ENCODE results near the gene ATP2C2.
"Not testable (repeated sequence)": the region's sequence is repeated elsewhere in the genome, so short reads cannot be mapped to it uniquely, and the experiment has no call there.

Gene ATP2C2

GRCh38 chr16:84398701-84399100 lies 30.4 kb downstream of the ATP2C2 start:
- DNase-seq = no peak

- DNase-seq = not testable (repeated sequence)
Observed at GRCh38 chr16:84399912-84400311, 31.6 kb downstream of the ATP2C2 start.

GRCh38 chr16:84403435-84403834 lies 35.1 kb downstream of the ATP2C2 start:
- DNase-seq = not testable (repeated sequence)

- DNase-seq = no peak
Observed at GRCh38 chr16:84404324-84404723, 36.0 kb downstream of the ATP2C2 start.

- DNase-seq = no peak
Observed at GRCh38 chr16:84404936-84405639, 36.8 kb downstream of the ATP2C2 start.

DNA sequence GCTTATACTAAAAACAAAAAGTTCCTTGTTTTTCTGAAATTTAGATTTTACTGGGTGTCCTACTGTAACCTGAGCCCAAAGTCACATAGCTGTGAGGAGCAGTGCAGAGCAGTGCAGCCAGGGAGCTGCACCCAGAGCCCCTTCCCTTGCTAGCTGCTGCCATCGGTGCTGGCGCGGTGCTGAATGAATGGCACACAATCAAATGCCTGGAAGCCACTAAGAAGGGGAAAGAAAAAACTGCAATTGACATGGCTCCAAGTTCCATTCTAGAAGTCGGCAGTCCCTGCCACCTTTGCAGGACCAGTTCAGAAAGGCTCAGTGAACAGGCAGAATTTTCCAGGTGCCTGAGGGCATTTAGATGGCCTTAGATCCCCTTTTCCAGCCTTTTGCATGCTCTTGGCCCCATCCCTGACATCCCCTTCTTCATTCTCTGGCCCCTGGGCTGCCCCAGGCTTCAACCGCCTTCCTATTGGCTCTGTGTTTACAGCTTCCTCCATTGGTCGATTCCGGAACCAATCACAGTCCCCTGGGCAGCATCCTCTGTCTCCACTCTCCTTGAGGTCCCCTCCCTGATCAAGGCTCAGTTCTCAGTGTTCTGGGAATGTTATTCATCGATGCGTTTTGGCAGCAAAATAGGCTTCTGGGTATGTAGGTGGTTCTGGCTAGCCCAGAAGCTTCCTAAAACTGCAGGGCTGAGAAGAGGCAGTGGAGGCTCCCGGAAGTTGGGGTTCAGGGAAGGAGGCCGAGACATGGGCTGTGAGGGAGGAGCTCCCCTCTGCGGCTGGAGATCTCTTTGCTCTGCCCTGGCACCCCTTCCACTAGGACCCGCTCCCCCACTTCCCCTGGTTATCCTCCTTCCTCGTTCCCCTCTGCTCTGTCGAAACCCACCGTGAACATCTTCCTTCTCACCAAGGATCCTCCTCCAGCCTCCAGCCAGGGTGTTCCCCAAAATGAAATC lies 37.9 kb downstream of the ATP2C2 start:
- DNase-seq = no peak

DNA sequence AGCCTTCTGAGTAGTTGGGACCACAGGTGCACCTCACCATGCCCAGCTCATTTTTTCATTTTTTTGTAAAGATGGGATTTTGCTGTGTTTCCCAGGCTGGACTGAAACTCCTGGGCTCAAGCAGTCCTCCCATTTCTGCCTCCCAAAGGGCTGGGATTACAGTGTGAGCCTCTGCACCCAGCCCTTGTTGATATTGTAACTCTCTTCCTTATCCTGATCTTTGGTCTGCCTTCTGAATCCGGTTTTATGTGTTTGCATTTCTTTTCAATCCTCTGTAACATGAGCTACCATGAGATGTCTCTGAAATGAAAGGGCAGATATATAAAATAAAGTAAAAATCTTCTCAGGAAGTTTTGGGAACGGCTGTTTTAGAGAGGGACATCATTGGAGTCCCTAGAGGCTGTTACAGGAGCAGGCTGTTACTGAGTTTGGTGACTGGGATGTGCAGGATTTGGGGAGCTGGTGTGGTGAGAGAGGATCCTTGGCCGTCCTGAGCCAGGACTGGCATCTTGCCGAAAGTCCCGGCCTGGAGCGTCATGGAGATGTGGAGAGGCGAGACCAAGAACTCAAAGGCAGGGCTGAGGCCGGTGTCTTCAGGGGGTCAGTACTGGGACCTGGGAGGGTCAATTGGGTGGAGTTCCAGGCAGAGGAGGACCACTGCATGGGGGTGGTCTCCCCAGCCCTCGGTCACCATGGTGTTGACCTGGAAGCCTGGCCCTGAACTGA lies 39.4 kb downstream of the ATP2C2 start:
- DNase-seq = no peak

DNA sequence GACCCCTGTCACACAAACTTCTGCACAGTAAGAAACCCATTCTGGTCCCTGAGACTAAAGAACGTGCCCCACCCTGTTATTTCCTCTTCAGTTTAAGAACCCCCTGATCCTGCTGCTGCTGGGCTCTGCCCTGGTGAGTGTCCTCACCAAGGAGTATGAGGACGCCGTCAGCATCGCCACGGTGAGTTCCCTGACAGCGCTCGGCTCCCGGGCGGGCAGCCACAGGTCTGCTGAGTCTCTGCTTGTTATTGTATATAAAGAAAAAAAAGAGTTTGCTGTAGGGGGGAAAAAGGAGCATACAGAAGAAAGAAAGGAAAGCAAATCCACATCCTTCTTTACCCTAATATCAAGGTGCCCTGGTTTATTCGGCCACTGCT lies 40.0 kb downstream of the ATP2C2 start:
- no peak for DNase-seq

- DNase-seq = no peak
Observed at GRCh38 chr16:84408856-84409255, 40.5 kb downstream of the ATP2C2 start.

DNA sequence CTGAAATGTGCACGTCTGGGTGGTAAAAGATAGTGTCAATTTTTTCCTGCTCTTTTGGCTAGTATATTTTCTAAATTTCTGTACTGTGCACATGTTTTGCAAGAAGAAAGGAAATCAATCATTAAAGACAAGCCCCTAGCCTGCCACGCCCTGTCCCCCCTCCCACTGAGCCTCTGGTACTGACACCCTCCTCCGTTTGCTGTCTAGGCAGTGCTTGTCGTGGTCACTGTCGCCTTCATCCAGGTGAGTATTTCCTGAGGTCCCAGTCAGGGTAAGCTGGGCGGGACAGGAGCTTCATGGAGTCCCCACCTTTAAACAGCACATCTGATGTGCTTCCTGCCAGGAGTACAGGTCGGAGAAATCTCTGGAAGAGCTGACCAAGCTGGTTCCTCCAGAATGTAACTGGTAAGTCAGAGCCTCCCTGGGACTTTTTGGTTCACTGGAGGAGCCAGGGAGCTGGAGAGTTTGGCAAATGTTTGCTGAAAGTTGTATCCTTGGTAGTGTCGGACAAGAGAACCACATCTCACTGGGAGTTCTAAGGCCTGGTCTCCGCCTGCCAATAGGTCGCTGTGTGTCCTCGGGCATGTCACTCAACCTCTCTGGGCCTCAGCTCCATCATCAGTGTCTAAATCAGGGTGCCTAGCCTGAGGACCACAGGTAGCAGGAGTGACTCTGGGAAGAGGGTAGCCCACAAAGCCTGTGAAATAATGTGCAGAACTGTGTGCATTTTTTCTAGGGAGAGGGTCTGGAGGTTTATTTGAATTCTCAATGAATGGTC lies 42.2 kb downstream of the ATP2C2 start:
- no peak for DNase-seq

- DNase-seq = no peak
Observed at GRCh38 chr16:84411768-84412167, 43.4 kb downstream of the ATP2C2 start.

- DNase-seq = no peak
Observed at GRCh38 chr16:84412262-84412661, 43.9 kb downstream of the ATP2C2 start.

- DNase-seq = no peak
Observed at GRCh38 chr16:84413244-84414004, 45.1 kb downstream of the ATP2C2 start.

DNA sequence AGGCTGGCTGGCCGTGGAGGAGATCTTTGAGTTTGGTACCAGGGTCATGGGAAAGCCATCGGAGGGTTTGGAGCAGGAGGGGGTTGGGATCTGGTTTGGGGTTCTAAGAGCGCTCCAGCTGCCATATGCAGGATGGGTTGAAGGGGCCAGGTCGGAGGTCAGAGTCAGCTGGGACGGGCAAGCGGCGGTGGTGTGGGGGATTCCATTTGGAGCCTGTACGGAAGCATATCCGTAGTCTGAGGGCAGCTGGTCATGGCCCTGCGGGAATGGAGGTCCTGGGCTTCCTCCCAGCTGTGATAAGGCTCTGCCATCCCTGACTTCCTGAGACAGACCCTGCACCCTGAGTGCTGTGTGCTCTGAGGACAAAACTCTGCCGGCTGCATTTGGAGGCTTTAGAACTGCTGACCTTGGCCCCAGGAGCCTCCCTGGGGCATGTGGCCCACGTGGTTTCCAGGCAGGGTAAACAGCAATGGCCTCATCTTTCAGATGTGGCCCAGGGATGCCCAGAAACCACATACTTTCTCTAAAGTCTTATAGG lies 46.5 kb downstream of the ATP2C2 start:
- DNase-seq = no peak

DNA sequence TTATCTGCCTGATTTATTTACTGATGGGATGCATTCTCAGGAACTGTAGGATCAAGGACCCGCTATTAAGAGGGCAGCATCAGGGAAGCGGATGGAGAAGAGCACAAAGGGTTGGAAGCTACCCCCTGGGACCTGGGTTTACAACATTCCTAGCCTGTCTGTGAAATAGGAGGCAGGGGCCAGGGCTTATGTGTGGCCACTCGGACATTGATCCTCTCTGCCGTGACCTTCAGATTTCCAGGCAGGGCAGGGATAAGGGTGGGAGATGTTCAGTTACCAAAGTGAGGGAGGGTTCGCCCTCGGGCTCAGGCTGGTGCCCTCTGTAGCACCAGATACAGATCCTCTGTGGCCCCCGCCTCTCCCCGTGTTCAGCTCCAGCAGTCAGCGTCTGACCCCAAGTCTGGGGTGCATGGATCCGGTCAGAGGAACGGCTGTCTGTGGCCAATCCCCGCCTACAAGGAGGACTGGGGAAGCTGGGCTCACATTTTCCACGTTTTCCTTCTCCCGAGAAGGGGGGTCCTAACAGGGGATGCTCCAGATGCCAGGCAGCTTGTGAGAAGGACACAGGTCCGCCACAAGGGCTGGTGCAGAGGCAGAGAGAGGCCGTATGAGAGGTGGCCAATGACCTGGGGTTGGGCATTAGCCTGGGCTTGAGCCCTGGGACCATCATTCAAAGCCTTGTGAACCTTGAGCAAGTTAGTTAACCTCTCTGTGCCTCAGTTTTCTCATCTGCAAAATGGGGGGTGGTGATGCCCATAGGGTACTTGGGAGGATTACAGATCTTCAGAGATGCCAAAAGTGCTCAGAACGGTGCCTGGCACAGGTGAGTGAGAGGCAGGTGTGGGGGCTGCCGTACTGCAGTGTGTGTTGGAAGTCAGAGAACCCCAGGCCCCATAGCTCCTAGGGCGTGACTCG lies 48.3 kb downstream of the ATP2C2 start:
- no peak for DNase-seq

- DNase-seq = no peak
Observed at GRCh38 chr16:84418056-84418849, 49.9 kb downstream of the ATP2C2 start.

- DNase-seq = no peak
Observed at GRCh38 chr16:84419730-84420129, 51.4 kb downstream of the ATP2C2 start.

DNA sequence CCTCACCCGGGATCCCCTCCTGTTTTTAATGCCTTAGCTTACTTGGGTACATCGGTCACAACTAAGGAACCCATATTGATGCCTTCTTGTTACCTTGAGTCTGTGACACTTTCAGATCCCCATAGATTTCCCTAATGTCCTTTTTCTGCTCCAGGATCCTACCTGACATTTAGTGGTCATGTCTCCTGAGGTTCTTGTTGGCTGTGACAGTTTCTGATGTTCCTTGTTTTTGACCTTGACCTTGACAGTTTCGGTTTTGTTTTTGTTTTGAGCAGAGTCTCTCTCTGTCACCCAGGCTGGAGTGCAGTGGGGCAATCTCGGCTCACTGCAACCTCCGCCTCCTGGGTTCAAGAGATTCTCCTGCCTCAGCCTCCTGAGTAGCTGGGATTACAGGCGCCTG lies 52.2 kb downstream of the ATP2C2 start:
- DNase-seq = not testable (repeated sequence)

All from NCI-H1436 (cell line).